HG02678 (cell line): ENCODE measurements around the gene RETREG1.
"Not testable (repeated sequence)": the region's sequence is repeated elsewhere in the genome, so short reads cannot be mapped to it uniquely, and the experiment has no call there.

Source experiments
- ATAC-seq: cut with Tn5 transposase; IDR thresholded peaks from one replicate; pipeline ENCODE4 v1.9.1; 2021; ENCODE audit warnings: mild to moderate bottlenecking, moderate library complexity; ENCODE audit not compliant: unreplicated experiment

RETREG1 gene

GRCh38 chr5:16558984-16559629 lies 57.7 kb downstream of the RETREG1 start:
- no peak for ATAC-seq

- no peak for ATAC-seq
Measured at GRCh38 chr5:16557477-16557876, 59.3 kb downstream of the RETREG1 start.

GRCh38 chr5:16554110-16554509 lies 62.7 kb downstream of the RETREG1 start:
- no peak for ATAC-seq

- peak; percentile 80 for ATAC-seq
Measured at GRCh38 chr5:16552666-16553343, 64.0 kb downstream of the RETREG1 start.

- ATAC-seq, result no peak
Measured at GRCh38 chr5:16551628-16552027, 65.2 kb downstream of the RETREG1 start.

GRCh38 chr5:16550316-16550952 lies 66.4 kb downstream of the RETREG1 start:
- ATAC-seq, result peak; percentile 71

- no peak for ATAC-seq
Measured at GRCh38 chr5:16549491-16550206, 67.1 kb downstream of the RETREG1 start.

- ATAC-seq, result no peak
Measured at GRCh38 chr5:16548812-16549211, 68.0 kb downstream of the RETREG1 start.

GRCh38 chr5:16548115-16548514 lies 68.7 kb downstream of the RETREG1 start:
- no peak for ATAC-seq

GRCh38 chr5:16547200-16547842 lies 69.5 kb downstream of the RETREG1 start:
- ATAC-seq, result no peak

- no peak for ATAC-seq
Measured at GRCh38 chr5:16546732-16547131, 70.1 kb downstream of the RETREG1 start.

- ATAC-seq, result no peak
Measured at GRCh38 chr5:16544607-16545374, 72.0 kb downstream of the RETREG1 start.

- not testable (repeated sequence) for ATAC-seq
Measured at GRCh38 chr5:16543206-16543605, 73.6 kb downstream of the RETREG1 start.

GRCh38 chr5:16542236-16542635 lies 74.6 kb downstream of the RETREG1 start:
- no peak for ATAC-seq

GRCh38 chr5:16541592-16541991 lies 75.2 kb downstream of the RETREG1 start:
- ATAC-seq, result not testable (repeated sequence)

GRCh38 chr5:16540421-16540820 lies 76.4 kb downstream of the RETREG1 start:
- no peak for ATAC-seq

GRCh38 chr5:16539169-16539666 lies 77.6 kb downstream of the RETREG1 start:
- ATAC-seq, result no peak

- ATAC-seq, result no peak
Measured at GRCh38 chr5:16538006-16538405, 78.8 kb downstream of the RETREG1 start.

GRCh38 chr5:16536818-16537217 lies 80.0 kb downstream of the RETREG1 start:
- no peak for ATAC-seq

- ATAC-seq, result no peak
Measured at GRCh38 chr5:16536246-16536645, 80.6 kb downstream of the RETREG1 start.
